SJCRH30 (cell line): ENCODE results near the gene TLR6. TPM values are rescaled to one million over a fixed set of nuclear protein-coding genes. Genes with fewer than 3 reads are reported as not detected.

Source experiments
- DNase-seq, 2 experiments: peaks; one replicate each; pipeline ENCODE4 v3.0.0-alpha.2; 2015 to 2020
- H3K27ac ChIP-seq: fragments of 250-450 bp; sonication (Bioruptor Pico); 2 replicates; pipeline ENCODE4 v1.5.1; 2020; ENCODE audit warnings: mild to moderate bottlenecking, moderate library complexity
- H3K27me3 ChIP-seq: fragments of 250-450 bp; sonication (Bioruptor Pico); 2 replicates; pipeline ENCODE4 v1.5.1; 2020; ENCODE audit warnings: mild to moderate bottlenecking, moderate library complexity
- H3K36me3 ChIP-seq: fragments of 250-450 bp; sonication (Bioruptor Pico); 2 replicates; pipeline ENCODE4 v1.5.1; 2020; ENCODE audit warnings: mild to moderate bottlenecking, moderate library complexity
- H3K4me1 ChIP-seq: fragments of 250-450 bp; sonication (Bioruptor Pico); 2 replicates; pipeline ENCODE4 v1.5.1; 2020; ENCODE audit warnings: mild to moderate bottlenecking, moderate library complexity
- H3K4me3 ChIP-seq: fragments of 250-450 bp; sonication (Bioruptor Pico); 2 replicates; pipeline ENCODE4 v1.5.1; 2020; ENCODE audit warnings: mild to moderate bottlenecking, moderate library complexity
- H3K9me3 ChIP-seq: fragments of 250-450 bp; sonication (Bioruptor Pico); replicated peaks from 2 replicates; pipeline ENCODE4 v1.5.1; 2020; ENCODE audit warnings: mild to moderate bottlenecking, moderate library complexity
- total RNA-seq: library from RNA; depleted of rRNA; stranded (reverse); fragments of >200 nt; shearing (Covaris generic); gene quantifications from 2 replicates; pipeline ENCODE4 v1.2.3, GENCODE V29; 2014

The TLR6 gene
- total RNA-seq, 1 experiment from 2014 or later: 0.20 TPM

DNA sequence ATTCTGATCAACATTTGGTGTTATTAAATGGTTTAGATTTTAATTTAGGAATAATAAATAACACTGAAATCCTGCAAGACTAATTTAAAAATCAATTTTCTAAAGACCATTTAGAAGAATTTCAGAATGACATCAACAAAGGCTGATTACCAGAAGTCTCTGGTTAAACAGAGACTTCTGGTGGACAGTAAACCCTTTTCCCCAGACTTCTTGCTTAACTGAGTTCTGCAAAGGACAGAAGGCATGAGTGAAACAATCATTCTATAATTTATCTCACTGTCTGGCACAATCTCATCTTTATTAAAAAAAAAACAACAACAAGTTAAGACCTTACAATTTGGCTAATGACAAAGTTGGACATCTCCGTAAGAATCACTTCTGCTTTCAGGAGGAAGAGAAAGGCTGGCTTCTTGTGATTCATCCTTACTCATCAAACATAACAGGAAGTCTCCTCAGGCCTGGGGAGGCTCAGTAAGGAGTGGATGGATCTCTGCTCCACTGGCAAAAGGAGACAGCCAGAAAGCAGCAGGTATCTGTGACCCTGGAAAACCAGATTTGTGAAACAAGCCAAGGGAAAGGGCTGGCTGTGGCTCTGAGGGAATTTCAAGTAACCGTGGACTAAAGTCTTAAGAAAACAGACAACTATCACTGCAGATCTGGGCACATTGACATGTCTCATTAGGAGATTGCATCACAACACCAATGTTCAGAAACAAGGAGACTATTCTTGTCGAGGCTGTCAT, 908 bp upstream of the TLR6 start:
- Histone ChIP-seq H3K36me3 (no peaks in the 10 kb centered on the region), H3K4me1 (peaks cover 15% of the 10 kb centered on the region), H3K27me3 (no peaks in the 10 kb centered on the region), H3K9me3 (no peaks in the 10 kb centered on the region), H3K27ac (no peak overlapping the region), H3K4me3 (no peak overlapping the region)
- peak in 1 of 2 experiments; percentile 19 for DNase-seq

DNA sequence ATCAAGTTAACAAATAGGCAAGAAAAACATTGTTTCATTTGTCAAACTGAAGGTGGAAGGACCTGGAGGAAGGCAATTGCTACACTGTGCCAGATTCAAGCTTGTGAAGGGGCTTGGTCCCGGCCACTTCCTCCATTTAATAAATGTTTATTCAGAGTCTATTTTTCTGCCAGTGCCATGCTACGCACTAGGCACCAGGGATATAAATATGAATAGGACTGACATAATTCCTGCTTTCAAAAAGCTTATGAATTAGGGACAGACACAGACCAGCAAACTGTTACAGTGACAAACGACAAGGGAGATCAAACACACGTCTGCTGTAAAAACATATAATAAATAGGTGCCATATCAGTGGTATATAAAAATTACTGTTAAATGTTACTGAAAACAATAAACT, 571 bp downstream of the TLR6 start:
- peak overlapping the region; percentile 20; the same call in 1 of the 2 replicates for H3K4me3 ChIP-seq
- peaks cover 15% of the 10 kb centered on the region for H3K4me1 ChIP-seq
- no peak for DNase-seq
- H3K9me3 ChIP-seq: no peaks in the 10 kb centered on the region
- H3K27ac ChIP-seq: no peak overlapping the region
- no peaks in the 10 kb centered on the region for H3K27me3 ChIP-seq
- no peaks in the 10 kb centered on the region for H3K36me3 ChIP-seq

DNA sequence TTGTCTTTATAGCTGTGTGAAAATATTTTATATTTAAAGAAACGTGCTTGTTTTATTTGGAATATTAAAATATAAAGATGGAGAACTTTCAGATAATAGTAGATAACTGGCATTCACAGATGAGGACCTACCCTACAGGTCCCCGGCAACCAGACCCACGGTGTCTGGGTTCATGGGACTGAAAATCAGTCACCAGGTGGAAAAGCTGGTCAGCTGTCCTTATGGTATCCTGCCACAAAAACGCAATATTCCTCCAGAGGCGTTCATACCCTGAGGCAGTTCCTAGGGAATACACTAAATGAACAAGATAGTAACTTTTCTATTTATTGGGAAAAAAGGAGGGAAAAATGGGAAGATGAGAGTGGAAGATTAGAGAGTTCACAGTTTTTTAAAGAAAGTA, 1.2 kb downstream of the TLR6 start:
- H3K4me1 ChIP-seq: peaks cover 15% of the 10 kb centered on the region
- no peaks in the 10 kb centered on the region for H3K9me3 ChIP-seq
- H3K4me3 ChIP-seq: no peak overlapping the region
- H3K27me3 ChIP-seq: no peaks in the 10 kb centered on the region
- no peak overlapping the region for H3K27ac ChIP-seq
- H3K36me3 ChIP-seq: no peaks in the 10 kb centered on the region
- DNase-seq: peak in 1 of 2 experiments; percentile 45

DNA sequence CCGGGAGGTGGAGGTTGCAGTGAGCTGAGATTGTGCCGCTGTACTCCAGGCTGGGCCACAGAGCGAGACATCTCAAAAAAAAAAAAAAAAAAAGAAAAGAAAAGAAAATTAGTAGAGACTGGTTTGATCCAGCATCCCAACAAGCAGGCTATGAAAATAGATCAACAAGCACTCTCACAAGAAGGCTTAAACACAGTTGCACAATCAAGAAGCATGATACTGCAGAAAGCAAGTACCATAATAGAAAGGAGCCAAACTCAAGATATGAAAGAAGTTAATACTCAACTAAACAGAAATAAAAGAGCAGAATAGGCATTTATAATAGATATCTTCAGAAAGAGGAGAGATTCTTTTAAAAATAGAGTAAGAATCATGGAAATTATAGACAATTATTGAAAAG, 10.6 kb downstream of the TLR6 start:
- no peak overlapping the region for H3K27ac ChIP-seq
- DNase-seq: no peak
- H3K4me1 ChIP-seq: no peaks in the 10 kb centered on the region
- H3K27me3 ChIP-seq: no peaks in the 10 kb centered on the region
- H3K9me3 ChIP-seq: no peaks in the 10 kb centered on the region
- no peaks in the 10 kb centered on the region for H3K36me3 ChIP-seq
- H3K4me3 ChIP-seq: no peak overlapping the region

DNA sequence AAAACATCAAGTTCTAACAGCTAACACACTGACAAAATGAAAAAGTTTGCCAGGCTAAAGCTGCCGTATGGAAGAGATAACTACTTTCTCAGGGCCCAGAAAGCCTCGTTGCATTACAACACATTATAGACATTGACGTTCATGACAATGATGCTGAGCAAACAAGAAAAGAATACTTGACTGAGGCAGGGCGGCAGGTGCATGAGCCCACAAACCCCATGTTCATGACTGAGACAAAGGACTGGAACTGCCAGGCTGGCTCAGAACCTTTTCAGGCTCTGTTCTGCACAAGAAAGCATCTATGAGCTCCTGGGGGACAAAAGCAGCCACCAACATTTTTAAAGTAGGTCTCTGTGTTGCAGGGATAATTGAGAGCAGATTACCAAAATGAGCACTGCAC, 13.6 kb downstream of the TLR6 start:
- Histone ChIP-seq H3K4me3 (no peak overlapping the region), H3K4me1 (no peaks in the 10 kb centered on the region)
- no peak for DNase-seq

DNA sequence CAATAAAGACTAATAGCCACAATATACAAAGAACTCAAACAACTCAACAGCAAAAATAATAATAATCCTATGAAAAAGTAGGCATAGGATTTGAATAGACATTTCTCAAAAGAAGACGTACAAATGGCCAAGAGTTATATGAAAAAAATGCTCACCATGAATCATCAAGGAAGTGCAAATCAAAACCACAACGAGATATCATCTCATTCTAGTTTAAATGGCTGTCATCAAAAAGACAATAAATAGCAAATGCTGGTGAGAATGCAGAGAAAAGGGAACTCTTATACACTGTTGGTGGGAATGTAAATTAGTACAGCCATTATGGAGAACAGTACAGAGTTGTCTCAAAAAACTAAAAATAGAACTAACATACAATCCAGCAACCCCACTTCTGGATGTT, 18.8 kb downstream of the TLR6 start:
- Histone ChIP-seq H3K36me3 (no peaks in the 10 kb centered on the region), H3K27me3 (no peaks in the 10 kb centered on the region; the same call in 1 of the 2 replicates), H3K9me3 (no peaks in the 10 kb centered on the region), H3K4me1 (no peaks in the 10 kb centered on the region), H3K27ac (no peak overlapping the region), H3K4me3 (no peak overlapping the region)
- DNase-seq: no peak

More for the DNA sequence above, 13.6 kb downstream of the TLR6 start:
- H3K27me3 ChIP-seq: no peaks in the 10 kb centered on the region; the same call in 1 of the 2 replicates
- no peak overlapping the region for H3K27ac ChIP-seq
- no peaks in the 10 kb centered on the region for H3K9me3 ChIP-seq
- no peaks in the 10 kb centered on the region for H3K36me3 ChIP-seq

DNA sequence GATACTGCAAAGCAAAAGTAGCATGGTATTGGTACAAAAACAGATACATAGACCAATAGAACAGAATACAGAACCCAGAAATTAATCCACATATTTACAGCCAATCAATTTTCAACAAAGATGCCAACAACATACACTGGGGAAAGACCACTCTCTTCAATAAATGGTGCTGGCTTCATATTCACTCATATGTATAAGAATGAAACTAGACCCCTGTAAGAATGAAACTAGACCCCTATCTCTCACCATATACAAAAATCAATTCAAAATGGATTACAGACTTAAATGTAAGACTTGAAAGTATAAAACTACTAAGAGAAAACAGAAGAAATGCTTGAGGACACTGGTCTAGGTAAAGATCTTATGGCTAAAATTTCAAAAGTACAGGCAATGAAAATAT, 19.3 kb downstream of the TLR6 start:
- Histone ChIP-seq H3K27me3 (no peaks in the 10 kb centered on the region; the same call in 1 of the 2 replicates), H3K9me3 (no peaks in the 10 kb centered on the region), H3K27ac (no peak overlapping the region), H3K4me1 (no peaks in the 10 kb centered on the region), H3K36me3 (no peaks in the 10 kb centered on the region), H3K4me3 (no peak overlapping the region)
- no peak for DNase-seq

DNA sequence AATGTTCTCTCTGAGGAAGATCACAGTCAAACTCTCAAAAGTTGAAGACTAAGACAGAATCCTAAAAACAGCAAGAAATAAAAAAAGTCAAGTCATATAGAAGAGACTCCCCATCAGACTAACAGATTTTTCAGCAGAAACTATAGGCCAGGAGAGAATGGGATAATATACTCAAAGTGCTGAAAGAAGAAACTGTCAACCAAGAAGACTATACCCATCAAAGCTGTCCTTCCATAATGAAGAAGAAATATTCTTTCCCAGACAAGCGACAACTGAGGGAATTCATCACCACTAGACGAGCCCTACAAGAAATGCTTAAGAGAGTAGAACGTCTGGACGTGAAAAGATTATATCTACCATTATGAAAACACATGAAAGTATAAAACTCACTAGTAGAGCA, 22.0 kb downstream of the TLR6 start:
- DNase-seq: no peak
- Histone ChIP-seq H3K27me3 (no peaks in the 10 kb centered on the region), H3K9me3 (no peaks in the 10 kb centered on the region), H3K36me3 (no peaks in the 10 kb centered on the region), H3K4me3 (no peak overlapping the region), H3K27ac (no peak overlapping the region), H3K4me1 (no peaks in the 10 kb centered on the region)

DNA sequence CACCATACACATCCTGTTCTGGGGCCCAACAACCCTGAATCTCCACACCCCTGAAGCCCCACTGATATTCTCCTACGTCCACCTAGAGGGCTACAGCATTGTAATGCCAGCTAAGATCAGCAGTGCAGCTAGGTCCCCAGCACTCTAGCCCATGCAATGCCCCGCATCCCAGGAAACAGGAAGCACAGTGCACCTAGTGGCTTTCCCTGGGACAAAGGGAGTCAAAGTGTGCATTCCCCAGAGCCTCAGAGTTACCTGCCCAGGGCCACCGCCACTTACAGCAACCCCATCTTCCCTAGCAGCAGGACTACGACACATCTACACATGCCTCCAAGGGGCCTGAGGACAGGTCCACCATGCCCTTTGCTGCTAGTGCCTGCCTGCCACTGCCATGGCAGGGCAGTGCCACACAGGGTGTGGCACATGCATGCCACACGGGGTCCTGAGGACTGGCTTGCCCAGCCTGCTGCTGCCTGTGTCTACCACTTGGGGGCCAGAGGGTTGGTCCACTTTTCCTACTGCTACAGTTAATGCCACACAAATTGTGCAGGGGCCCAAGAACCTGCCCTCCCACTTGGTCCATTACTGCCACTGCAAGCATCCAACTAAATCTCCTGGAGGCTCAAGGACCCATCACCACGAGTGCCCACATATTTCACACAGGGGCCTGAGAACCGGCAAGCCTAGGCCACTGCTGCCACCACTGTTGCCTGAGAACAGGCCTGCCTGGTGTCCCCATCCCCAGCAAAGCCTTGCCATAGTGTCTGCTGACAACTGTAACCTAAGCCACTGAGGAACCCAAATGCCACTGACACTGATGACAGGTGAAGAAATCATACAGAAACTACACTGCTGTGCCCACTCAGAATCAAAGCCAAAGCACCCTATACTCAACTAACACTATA, 23.7 kb downstream of the TLR6 start:
- Histone ChIP-seq H3K27ac (no peak overlapping the region), H3K27me3 (no peaks in the 10 kb centered on the region), H3K36me3 (no peaks in the 10 kb centered on the region), H3K4me1 (no peaks in the 10 kb centered on the region), H3K4me3 (no peak overlapping the region), H3K9me3 (no peaks in the 10 kb centered on the region)
- no peak for DNase-seq

DNA sequence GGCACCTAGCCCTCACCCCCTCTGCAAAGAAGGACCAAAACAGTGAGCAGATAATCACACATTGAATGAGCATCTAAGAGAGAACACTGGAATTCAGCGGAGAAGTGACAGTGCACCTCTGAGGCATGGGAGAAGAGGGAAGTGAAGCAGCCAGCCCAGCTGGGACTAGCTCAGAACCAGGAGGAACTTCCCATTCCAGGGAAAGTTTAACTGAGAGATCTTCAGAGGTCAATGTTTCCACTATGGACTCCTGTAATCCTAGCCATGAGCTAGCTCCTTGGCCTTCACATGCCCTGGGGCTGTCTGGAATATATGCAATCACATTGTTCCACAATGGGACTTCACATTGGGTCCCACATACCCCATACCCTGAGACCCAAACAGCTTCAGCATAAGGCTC, 24.4 kb downstream of the TLR6 start:
- Histone ChIP-seq H3K36me3 (no peaks in the 10 kb centered on the region), H3K4me1 (no peaks in the 10 kb centered on the region), H3K4me3 (no peak overlapping the region), H3K27me3 (no peaks in the 10 kb centered on the region), H3K9me3 (no peaks in the 10 kb centered on the region), H3K27ac (no peak overlapping the region)
- no peak for DNase-seq

DNA sequence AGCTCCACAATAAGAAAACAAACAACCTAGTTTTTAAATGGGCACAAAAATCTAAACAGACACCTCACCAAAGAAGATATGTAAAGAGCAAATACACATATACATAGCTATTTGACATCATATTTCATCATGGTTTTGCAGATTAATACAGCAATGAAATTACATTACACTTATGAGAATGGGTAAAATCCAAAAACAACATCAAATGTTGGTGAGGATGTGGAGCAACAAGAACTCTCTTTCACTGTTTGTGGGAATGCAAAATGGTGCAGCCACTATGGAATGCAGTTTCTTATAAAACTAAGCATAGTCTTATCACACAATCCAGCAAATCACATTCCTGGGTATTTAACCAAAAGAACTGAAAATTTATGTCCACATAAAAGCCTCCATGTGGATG, 25.0 kb downstream of the TLR6 start:
- H3K4me3 ChIP-seq: no peak overlapping the region
- no peak for DNase-seq

DNA sequence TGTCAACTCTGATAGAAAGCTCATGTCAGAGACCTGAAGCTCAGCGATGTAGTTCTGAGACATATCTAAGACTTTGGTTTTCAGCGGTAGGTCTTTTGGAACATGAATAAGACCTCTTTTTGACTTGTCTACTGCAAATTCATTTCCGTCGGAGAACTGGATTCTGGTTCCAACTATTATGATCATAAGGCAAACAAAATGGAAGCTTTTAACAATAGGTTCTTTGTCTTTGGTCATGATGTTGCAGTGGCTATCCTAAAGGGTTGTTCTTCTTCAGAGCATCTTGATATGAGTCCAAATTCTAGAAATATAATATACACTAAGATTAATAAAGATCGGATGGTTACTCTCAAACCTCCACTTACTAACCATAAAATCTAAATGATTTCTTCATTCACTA, 27.4 kb downstream of the TLR6 start:
- Histone ChIP-seq H3K9me3 (no peaks in the 10 kb centered on the region), H3K4me3 (no peak overlapping the region), H3K27me3 (no peaks in the 10 kb centered on the region), H3K36me3 (no peaks in the 10 kb centered on the region), H3K4me1 (no peaks in the 10 kb centered on the region), H3K27ac (no peak overlapping the region)
- no peak for DNase-seq

More for the DNA sequence above, 25.0 kb downstream of the TLR6 start:
- no peaks in the 10 kb centered on the region for H3K27me3 ChIP-seq
- H3K27ac ChIP-seq: no peak overlapping the region
- no peaks in the 10 kb centered on the region for H3K36me3 ChIP-seq
- H3K9me3 ChIP-seq: no peaks in the 10 kb centered on the region
- no peaks in the 10 kb centered on the region for H3K4me1 ChIP-seq

DNA sequence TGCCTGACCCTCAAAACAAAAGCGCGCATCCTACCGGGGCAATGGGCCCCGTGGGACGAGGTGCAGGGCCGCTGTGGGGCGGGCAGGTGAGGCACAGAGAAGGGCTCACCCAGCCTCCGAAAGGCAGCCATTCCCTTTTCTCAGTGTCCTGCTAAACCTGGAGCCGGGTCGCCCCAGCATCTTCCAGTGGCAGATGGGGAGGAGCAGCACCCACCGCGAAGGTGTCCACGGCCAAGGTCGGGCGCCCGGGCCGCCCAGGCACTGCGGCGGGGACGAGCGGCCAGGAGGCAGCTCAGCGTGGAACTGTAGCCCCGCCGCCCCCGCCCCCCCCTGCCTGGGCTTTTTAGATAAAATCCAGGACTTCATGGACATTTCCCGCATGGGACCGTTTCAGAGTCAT, 32.9 kb downstream of the TLR6 start:
- Histone ChIP-seq H3K27me3 (no peaks in the 10 kb centered on the region), H3K4me1 (no peaks in the 10 kb centered on the region), H3K4me3 (no peak overlapping the region), H3K27ac (no peak overlapping the region), H3K36me3 (no peaks in the 10 kb centered on the region), H3K9me3 (no peaks in the 10 kb centered on the region)
- no peak for DNase-seq

DNA sequence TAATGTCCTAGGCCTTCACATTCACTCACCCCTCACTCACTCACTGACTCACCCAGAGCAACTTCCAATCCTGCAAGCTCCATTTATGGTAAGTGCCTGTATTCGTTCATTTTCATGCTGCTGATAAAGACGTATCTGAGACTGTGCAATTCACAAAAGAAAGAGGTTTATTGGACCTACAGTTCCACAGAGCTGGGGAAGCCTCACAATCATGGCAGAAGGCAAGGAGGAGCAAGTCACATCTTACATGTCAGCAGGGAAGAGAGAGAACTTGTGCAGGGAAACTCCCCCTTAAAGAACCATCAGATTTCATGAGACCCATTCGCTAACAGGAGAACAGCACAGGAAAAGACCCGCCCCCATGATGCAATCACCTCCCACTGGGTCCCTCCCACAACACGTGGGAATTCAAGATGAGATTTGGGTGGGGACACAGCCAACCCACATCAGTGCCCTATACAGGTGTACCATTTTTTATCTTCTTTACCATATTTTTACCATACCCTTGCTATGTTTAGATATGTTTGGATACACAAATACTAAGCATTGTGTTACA, 33.8 kb downstream of the TLR6 start:
- Histone ChIP-seq H3K27me3 (no peaks in the 10 kb centered on the region), H3K9me3 (no peaks in the 10 kb centered on the region), H3K36me3 (no peaks in the 10 kb centered on the region), H3K27ac (no peak overlapping the region), H3K4me3 (no peak overlapping the region), H3K4me1 (no peaks in the 10 kb centered on the region)
- DNase-seq: no peak

DNA sequence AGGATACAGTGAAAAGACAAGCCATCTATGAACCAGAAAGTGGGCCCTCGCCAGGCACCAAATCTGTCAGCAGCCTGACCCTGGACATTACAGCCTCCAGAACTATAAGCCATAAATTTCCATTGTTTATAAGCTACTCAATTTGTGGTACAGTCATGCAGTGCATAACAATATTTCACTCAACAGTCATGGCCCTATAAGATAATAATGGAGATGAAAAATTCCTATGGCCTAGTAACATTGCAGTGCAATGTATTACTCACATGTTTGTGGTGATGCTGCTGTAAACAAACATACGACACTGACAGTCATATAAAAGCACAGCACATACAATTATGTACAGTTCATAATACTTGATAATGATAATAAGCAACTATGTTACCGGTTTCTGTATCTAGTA, 34.9 kb downstream of the TLR6 start:
- Histone ChIP-seq H3K4me3 (no peak overlapping the region), H3K27ac (no peak overlapping the region), H3K9me3 (no peaks in the 10 kb centered on the region), H3K36me3 (no peaks in the 10 kb centered on the region), H3K4me1 (no peaks in the 10 kb centered on the region), H3K27me3 (no peaks in the 10 kb centered on the region)
- no peak for DNase-seq
